Measurements from ENCODE around the gene TPPP3.
"Not testable (repeated sequence)": the region's sequence is repeated elsewhere in the genome, so short reads cannot be mapped to it uniquely, and the experiment has no call there.

Gene TPPP3

GRCh38 chr16:67364600-67365235, 28.6 kb downstream of the TPPP3 start:
- Mint-ChIP-seq H3K36me3 (no peaks in the 10 kb centered on the region), H3K4me1 (ENCODE audit: low read depth) (peaks cover 17% of the 10 kb centered on the region), H3K27ac (no peak overlapping the region), H3K4me3 (no peak overlapping the region), H3K27me3 (no peaks in the 10 kb centered on the region), H3K9me3 (ENCODE audit: low read depth) (no peaks in the 10 kb centered on the region)

GRCh38 chr16:67361038-67361437, 32.3 kb downstream of the TPPP3 start:
- Mint-ChIP-seq H3K27ac (no peak overlapping the region), H3K4me3 (no peak overlapping the region), H3K36me3 (no peaks in the 10 kb centered on the region), H3K27me3 (no peaks in the 10 kb centered on the region), H3K4me1 (ENCODE audit: low read depth) (peaks cover 17% of the 10 kb centered on the region), H3K9me3 (ENCODE audit: low read depth) (no peaks in the 10 kb centered on the region)

- H3K9me3 Mint-ChIP-seq (ENCODE audit: low read depth); H3K27me3 Mint-ChIP-seq; H3K4me3 Mint-ChIP-seq; H3K4me1 Mint-ChIP-seq (ENCODE audit: low read depth); H3K36me3 Mint-ChIP-seq; H3K27ac Mint-ChIP-seq: not testable (repeated sequence)
Observed at GRCh38 chr16:67359540-67360269, 33.6 kb downstream of the TPPP3 start.

GRCh38 chr16:67357561-67357960, 35.7 kb downstream of the TPPP3 start:
- Mint-ChIP-seq H3K27ac (no peak overlapping the region), H3K27me3 (no peaks in the 10 kb centered on the region), H3K4me3 (no peak overlapping the region), H3K4me1 (ENCODE audit: low read depth) (no peaks in the 10 kb centered on the region), H3K9me3 (ENCODE audit: low read depth) (no peaks in the 10 kb centered on the region), H3K36me3 (no peaks in the 10 kb centered on the region)

- Mint-ChIP-seq H3K36me3 (no peaks in the 10 kb centered on the region), H3K4me3 (no peak overlapping the region), H3K27me3 (no peaks in the 10 kb centered on the region), H3K9me3 (ENCODE audit: low read depth) (no peaks in the 10 kb centered on the region), H3K27ac (no peak overlapping the region), H3K4me1 (ENCODE audit: low read depth) (no peaks in the 10 kb centered on the region)
Observed at GRCh38 chr16:67356396-67356795, 36.9 kb downstream of the TPPP3 start.

GRCh38 chr16:67352463-67352862, 40.8 kb downstream of the TPPP3 start:
- H3K36me3 Mint-ChIP-seq; H3K9me3 Mint-ChIP-seq (ENCODE audit: low read depth); H3K27ac Mint-ChIP-seq; H3K4me1 Mint-ChIP-seq (ENCODE audit: low read depth); H3K27me3 Mint-ChIP-seq; H3K4me3 Mint-ChIP-seq: not testable (repeated sequence)

- H3K27me3 Mint-ChIP-seq = no peaks in the 10 kb centered on the region
- H3K4me3 Mint-ChIP-seq = no peak overlapping the region
Observed at GRCh38 chr16:67350324-67350723, 43.0 kb downstream of the TPPP3 start.

GRCh38 chr16:67349172-67349571, 44.1 kb downstream of the TPPP3 start:
- Mint-ChIP-seq H3K27me3 (no peaks in the 10 kb centered on the region), H3K27ac (no peak overlapping the region), H3K4me1 (ENCODE audit: low read depth) (no peaks in the 10 kb centered on the region), H3K9me3 (ENCODE audit: low read depth) (no peaks in the 10 kb centered on the region), H3K36me3 (no peaks in the 10 kb centered on the region), H3K4me3 (no peak overlapping the region)

More at GRCh38 chr16:67350324-67350723, 43.0 kb downstream of the TPPP3 start:
- Mint-ChIP-seq H3K4me1 (ENCODE audit: low read depth) (no peaks in the 10 kb centered on the region), H3K36me3 (no peaks in the 10 kb centered on the region), H3K27ac (no peak overlapping the region), H3K9me3 (ENCODE audit: low read depth) (no peaks in the 10 kb centered on the region)

GRCh38 chr16:67346341-67346740, 47.0 kb downstream of the TPPP3 start:
- no peak overlapping the region for H3K4me3 Mint-ChIP-seq
- no peak overlapping the region for H3K27ac Mint-ChIP-seq
- no peaks in the 10 kb centered on the region for H3K4me1 Mint-ChIP-seq (ENCODE audit: low read depth)
- peaks cover 2% of the 10 kb centered on the region for H3K27me3 Mint-ChIP-seq
- no peaks in the 10 kb centered on the region for H3K36me3 Mint-ChIP-seq
- H3K9me3 Mint-ChIP-seq (ENCODE audit: low read depth) = no peaks in the 10 kb centered on the region

- H3K4me1 Mint-ChIP-seq (ENCODE audit: low read depth) = no peaks in the 10 kb centered on the region
- no peaks in the 10 kb centered on the region for H3K36me3 Mint-ChIP-seq
- H3K4me3 Mint-ChIP-seq = no peak overlapping the region
- no peak overlapping the region for H3K27ac Mint-ChIP-seq
- peaks cover 2% of the 10 kb centered on the region for H3K27me3 Mint-ChIP-seq
- no peaks in the 10 kb centered on the region for H3K9me3 Mint-ChIP-seq (ENCODE audit: low read depth)
Observed at GRCh38 chr16:67345401-67345800, 47.9 kb downstream of the TPPP3 start.

- Mint-ChIP-seq H3K27me3 (peaks cover 6% of the 10 kb centered on the region), H3K9me3 (ENCODE audit: low read depth) (no peaks in the 10 kb centered on the region), H3K4me1 (ENCODE audit: low read depth) (no peaks in the 10 kb centered on the region), H3K27ac (no peak overlapping the region), H3K36me3 (no peaks in the 10 kb centered on the region), H3K4me3 (no peak overlapping the region)
Observed at GRCh38 chr16:67342616-67343015, 50.7 kb downstream of the TPPP3 start.

- H3K9me3 Mint-ChIP-seq (ENCODE audit: low read depth) = no peaks in the 10 kb centered on the region
- no peak overlapping the region for H3K4me3 Mint-ChIP-seq
- no peaks in the 10 kb centered on the region for H3K4me1 Mint-ChIP-seq (ENCODE audit: low read depth)
- no peak overlapping the region for H3K27ac Mint-ChIP-seq
- H3K36me3 Mint-ChIP-seq = no peaks in the 10 kb centered on the region
- peaks cover 6% of the 10 kb centered on the region for H3K27me3 Mint-ChIP-seq
Observed at GRCh38 chr16:67341250-67341649, 52.0 kb downstream of the TPPP3 start.

Data from activated naive CD8-positive, alpha-beta T cell (primary cell).